SK-N-MC (cell line): ENCODE results near the gene KCNJ9.

Experiments
- EZH2 ChIP-seq: fragments of 200-600 bp; sonication (generic); IDR thresholded peaks from one replicate; pipeline ENCODE4 v1.6.1; 2017; ENCODE audit warnings: antibody characterized with exemption
- POLR2AphosphoS5 ChIP-seq: IDR thresholded peaks from 2 replicates; pipeline ENCODE4 v1.6.1; 2012; ENCODE audit warnings: mild to moderate bottlenecking, low read depth, low read length, borderline replicate concordance

- TF ChIP-seq EZH2 (no peak), POLR2AphosphoS5 (no peak)
These were observed 23.1 kb downstream of the KCNJ9 start for GRCh38 chr1:160104486-160104885.
